ENCODE data around the gene GNAL. TPM values are rescaled to one million over a fixed set of nuclear protein-coding genes. Genes with fewer than 3 reads are reported as not detected.

GNAL gene
- total RNA-seq, 6 experiments from 2014 or later: 0.09 to 0.21 (median 0.17) TPM

GRCh38 chr18:11872479-11873136, 183.5 kb downstream of the GNAL start:
- peak; percentile 63 for TF ChIP-seq CTCF (IDR thresholded peaks at IDR 0.05)
- H3K4me3 Mint-ChIP-seq: no peak overlapping the region
- peaks cover 4% of the 10 kb centered on the region; the same call in 1 of the 2 replicates for H3K4me1 Mint-ChIP-seq (ENCODE audit: low read depth)
- no peak overlapping the region for H3K27ac Mint-ChIP-seq
- peak; percentile 33 for DNase-seq
- H3K27me3 Mint-ChIP-seq (ENCODE audit: insufficient read depth): peaks cover 8% of the 10 kb centered on the region
- peaks cover 7% of the 10 kb centered on the region; the same call in 1 of the 2 replicates for H3K36me3 Mint-ChIP-seq (ENCODE audit: low read depth)
- H3K9me3 Mint-ChIP-seq: peaks cover 8% of the 10 kb centered on the region; the same call in 1 of the 2 replicates

- no peak overlapping the region for H3K4me3 Mint-ChIP-seq
- no peak for DNase-seq
- H3K27me3 Mint-ChIP-seq (ENCODE audit: insufficient read depth): peaks cover 9% of the 10 kb centered on the region
- TF ChIP-seq CTCF (IDR thresholded peaks at IDR 0.05): no peak
- peaks cover 7% of the 10 kb centered on the region; the same call in 1 of the 2 replicates for H3K36me3 Mint-ChIP-seq (ENCODE audit: low read depth)
- H3K27ac Mint-ChIP-seq: no peak overlapping the region
- peaks cover 4% of the 10 kb centered on the region; the same call in 1 of the 2 replicates for H3K4me1 Mint-ChIP-seq (ENCODE audit: low read depth)
- peaks cover 8% of the 10 kb centered on the region; the same call in 1 of the 2 replicates for H3K9me3 Mint-ChIP-seq
These were observed 184.7 kb downstream of the GNAL start for GRCh38 chr18:11873670-11874340.

- peaks cover 7% of the 10 kb centered on the region; the same call in 1 of the 2 replicates for H3K36me3 Mint-ChIP-seq (ENCODE audit: low read depth)
- H3K4me1 Mint-ChIP-seq (ENCODE audit: low read depth): peaks cover 4% of the 10 kb centered on the region; the same call in 1 of the 2 replicates
- DNase-seq: no peak
- H3K27ac Mint-ChIP-seq: no peak overlapping the region
- peaks cover 9% of the 10 kb centered on the region for H3K27me3 Mint-ChIP-seq (ENCODE audit: insufficient read depth)
- H3K9me3 Mint-ChIP-seq: peaks cover 8% of the 10 kb centered on the region; the same call in 1 of the 2 replicates
- H3K4me3 Mint-ChIP-seq: no peak overlapping the region
- no peak for TF ChIP-seq CTCF (IDR thresholded peaks at IDR 0.05)
These were observed 185.6 kb downstream of the GNAL start for GRCh38 chr18:11874676-11875075.

- peaks cover 7% of the 10 kb centered on the region; the same call in 1 of the 2 replicates for H3K36me3 Mint-ChIP-seq (ENCODE audit: low read depth)
- TF ChIP-seq CTCF (IDR thresholded peaks at IDR 0.05): no peak
These were observed 188.6 kb downstream of the GNAL start for GRCh38 chr18:11877497-11878135.

GRCh38 chr18:11880586-11881304, 191.7 kb downstream of the GNAL start:
- TF ChIP-seq CTCF (IDR thresholded peaks at IDR 0.05): no peak
- peaks cover 9% of the 10 kb centered on the region; the same call in 1 of the 2 replicates for H3K36me3 Mint-ChIP-seq (ENCODE audit: low read depth)
- H3K9me3 Mint-ChIP-seq: peaks cover 2% of the 10 kb centered on the region; the same call in 1 of the 2 replicates
- peaks cover 21% of the 10 kb centered on the region for H3K4me1 Mint-ChIP-seq (ENCODE audit: low read depth)
- no peak for DNase-seq
- H3K4me3 Mint-ChIP-seq: no peak overlapping the region
- H3K27ac Mint-ChIP-seq: no peak overlapping the region; the same call in 1 of the 2 replicates
- H3K27me3 Mint-ChIP-seq (ENCODE audit: insufficient read depth): peaks cover 1% of the 10 kb centered on the region

More at GRCh38 chr18:11877497-11878135, 188.6 kb downstream of the GNAL start:
- H3K4me3 Mint-ChIP-seq: no peak overlapping the region
- H3K4me1 Mint-ChIP-seq (ENCODE audit: low read depth): peaks cover 7% of the 10 kb centered on the region; the same call in 1 of the 2 replicates
- H3K9me3 Mint-ChIP-seq: peaks cover 8% of the 10 kb centered on the region; the same call in 1 of the 2 replicates
- no peak overlapping the region for H3K27ac Mint-ChIP-seq
- DNase-seq: no peak
- H3K27me3 Mint-ChIP-seq (ENCODE audit: insufficient read depth): peaks cover 8% of the 10 kb centered on the region
